Right lung (tissue), 5 donors: ENCODE results near the gene KCNG2. TPM values are rescaled to one million over a fixed set of nuclear protein-coding genes. Genes with fewer than 3 reads are reported as not detected.

Source experiments
- DNase-seq, 2 donors: peaks; one replicate each; pipeline ENCODE4 v3.0.0-alpha.2; 2013
- polyA plus RNA-seq, 5 donors: library from polyadenylated mRNA; unstranded; fragments of 120-200 nt; gene quantifications; one replicate each; pipeline versions ENCODE4 v1.2.1 to v1.2.3, GENCODE V29; 2013; ENCODE audit warnings: inconsistent platforms in 1 of 5, low replicate concordance in 1 of 5; ENCODE audit not compliant: insufficient read length in 5 of 5, insufficient read depth in 1 of 5

Gene KCNG2
- polyA plus RNA-seq, 5 donors, result 0.16 to 0.35 (median 0.23) TPM

GRCh38 chr18:79883461-79884293, 85.9 kb downstream of the KCNG2 start:
- no peak for DNase-seq

DNA sequence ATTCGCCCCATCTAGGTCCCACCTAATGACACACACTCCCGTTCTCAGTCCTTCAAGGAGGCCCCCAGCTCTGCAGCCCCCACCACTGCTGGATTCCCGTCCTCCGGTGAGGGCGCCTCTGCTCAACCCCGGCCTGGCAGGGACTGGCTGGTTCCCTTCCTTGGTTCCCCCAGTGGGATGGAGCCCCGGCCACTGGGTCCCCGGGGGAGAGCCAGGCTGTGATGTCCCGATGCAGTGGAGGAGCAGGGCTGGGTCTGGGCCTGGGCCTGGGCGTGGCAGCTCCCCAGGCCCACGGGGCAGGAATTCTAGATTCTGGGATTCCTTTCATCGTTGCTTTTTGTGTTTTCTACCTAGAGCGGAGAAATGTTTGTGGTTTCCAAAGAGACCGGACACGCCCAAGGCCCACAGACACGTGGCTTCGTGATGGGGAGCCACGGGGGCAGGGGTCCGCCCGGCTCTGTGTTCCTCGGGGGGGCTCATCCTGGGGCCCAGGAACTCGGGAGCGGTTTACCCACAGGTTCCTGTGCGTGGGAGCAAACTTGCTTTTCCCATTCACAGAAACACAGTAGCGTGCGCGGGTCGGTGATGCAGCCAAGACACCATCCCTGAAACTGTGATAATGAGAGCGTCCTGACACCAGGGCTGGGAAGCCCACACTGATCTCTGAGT, 86.7 kb downstream of the KCNG2 start:
- DNase-seq, result no peak

- no peak for DNase-seq
Measured at GRCh38 chr18:79884963-79885728, 87.4 kb downstream of the KCNG2 start.

DNA sequence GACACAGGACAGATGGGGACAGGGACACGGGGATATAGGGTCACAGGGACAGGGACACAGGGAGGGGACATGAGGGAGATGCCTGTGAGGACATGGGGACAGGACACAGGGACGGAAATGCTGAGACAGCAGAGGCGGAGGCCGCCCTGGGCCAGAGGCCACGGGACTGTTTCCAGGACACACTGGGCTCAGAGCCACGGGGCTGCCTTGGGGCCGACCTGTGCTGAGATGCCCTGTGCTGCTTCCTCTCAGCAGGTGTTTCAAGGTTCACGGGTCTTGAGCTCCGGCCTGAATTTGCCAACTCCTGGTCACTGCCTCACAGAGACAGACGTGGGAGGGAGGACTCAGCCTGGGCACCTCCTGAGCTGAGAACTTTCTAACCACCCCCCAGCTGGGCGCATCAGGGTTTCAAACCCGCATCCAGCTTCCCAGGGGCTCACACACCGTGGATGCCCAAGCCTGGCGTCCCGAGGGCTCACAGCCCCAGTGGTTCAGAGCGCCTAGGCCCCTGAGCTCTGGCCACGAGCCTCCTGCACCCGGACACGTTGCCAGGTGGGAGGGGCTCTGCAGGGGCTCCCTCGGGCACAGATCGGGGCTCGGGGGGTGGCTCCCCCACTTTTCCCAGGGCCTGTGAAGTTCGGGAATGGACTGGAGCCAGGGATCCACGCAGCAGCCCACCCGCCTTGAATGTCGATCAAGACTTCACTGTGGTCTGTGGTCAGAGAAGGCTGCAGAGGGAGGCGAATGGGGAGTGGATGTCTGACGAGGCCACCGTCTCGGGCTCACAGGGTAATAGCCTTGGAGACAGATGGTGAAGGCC, 89.7 kb downstream of the KCNG2 start:
- DNase-seq, result no peak

DNA sequence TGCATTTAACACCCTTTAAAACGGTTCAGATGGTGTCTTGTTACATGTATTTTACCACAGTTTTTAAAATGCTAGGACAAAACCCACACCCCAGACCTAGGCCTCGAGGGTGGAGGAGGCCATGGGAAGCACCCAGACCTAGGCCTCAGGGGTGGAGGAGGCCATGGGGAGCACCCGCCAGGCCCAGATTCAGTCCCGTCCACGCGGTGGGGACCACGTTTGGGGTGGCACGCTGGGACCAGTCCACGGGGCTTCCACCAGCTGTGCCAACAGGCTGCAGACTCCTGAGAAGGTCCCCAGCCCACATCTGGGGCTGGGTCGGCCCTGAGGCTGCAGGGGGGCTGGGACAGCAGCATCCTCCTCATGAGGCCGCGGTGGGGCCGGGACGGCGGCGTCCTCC, 90.3 kb downstream of the KCNG2 start:
- DNase-seq, result no peak

- no peak for DNase-seq
Measured at GRCh38 chr18:79889569-79889968, 91.8 kb downstream of the KCNG2 start.

DNA sequence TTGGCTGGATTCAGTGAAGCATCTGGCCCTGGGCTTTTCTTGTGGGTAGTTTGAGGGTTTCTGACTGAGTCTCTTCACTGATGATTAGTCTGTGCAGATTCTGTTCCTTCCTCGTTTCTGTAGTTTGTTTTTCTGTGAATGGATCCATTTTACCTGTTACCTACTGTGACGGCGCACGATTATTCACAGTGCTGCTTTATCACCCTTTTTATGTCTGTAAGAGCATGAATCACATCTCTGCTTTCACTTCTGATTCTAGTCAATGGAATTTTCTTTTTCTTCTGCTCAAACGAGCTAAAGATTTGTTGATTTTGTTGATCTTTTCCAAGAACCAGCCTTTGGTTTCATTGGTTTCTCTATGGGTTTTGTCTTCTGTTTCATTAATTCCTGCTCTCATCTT, 92.9 kb downstream of the KCNG2 start:
- no peak for DNase-seq

GRCh38 chr18:79896738-79897137, 99.0 kb downstream of the KCNG2 start:
- no peak for DNase-seq

GRCh38 chr18:79897940-79898625, 100.3 kb downstream of the KCNG2 start:
- no peak for DNase-seq

- DNase-seq, result no peak
Measured at GRCh38 chr18:79898952-79899608, 101.3 kb downstream of the KCNG2 start.

- no peak for DNase-seq
Measured at GRCh38 chr18:79899609-79900445, 102.1 kb downstream of the KCNG2 start.

GRCh38 chr18:79900610-79901570, 103.2 kb downstream of the KCNG2 start:
- no peak for DNase-seq

- DNase-seq, result no peak
Measured at GRCh38 chr18:79901665-79902064, 103.9 kb downstream of the KCNG2 start.

- no peak for DNase-seq
Measured at GRCh38 chr18:79902075-79902474, 104.3 kb downstream of the KCNG2 start.

DNA sequence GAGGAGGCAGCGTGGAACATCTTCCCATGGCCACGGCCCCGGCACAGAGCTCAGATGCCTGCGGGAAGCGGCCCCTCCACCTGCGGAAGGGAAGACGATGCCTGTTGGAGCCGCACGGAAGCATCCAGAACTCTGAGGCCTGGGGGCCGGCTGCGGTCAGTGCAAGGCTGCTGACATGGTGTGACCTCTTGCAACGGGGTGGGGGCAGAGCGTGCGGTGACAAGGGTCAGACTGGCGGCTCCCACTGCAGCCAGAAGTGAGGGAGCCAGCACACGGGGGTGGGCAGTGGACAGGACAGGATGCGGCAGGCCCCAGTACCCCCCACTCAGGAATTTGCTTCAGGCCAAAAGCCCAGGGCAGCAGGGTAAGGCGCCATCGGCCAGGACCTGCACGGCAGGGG, 104.9 kb downstream of the KCNG2 start:
- no peak for DNase-seq

DNA sequence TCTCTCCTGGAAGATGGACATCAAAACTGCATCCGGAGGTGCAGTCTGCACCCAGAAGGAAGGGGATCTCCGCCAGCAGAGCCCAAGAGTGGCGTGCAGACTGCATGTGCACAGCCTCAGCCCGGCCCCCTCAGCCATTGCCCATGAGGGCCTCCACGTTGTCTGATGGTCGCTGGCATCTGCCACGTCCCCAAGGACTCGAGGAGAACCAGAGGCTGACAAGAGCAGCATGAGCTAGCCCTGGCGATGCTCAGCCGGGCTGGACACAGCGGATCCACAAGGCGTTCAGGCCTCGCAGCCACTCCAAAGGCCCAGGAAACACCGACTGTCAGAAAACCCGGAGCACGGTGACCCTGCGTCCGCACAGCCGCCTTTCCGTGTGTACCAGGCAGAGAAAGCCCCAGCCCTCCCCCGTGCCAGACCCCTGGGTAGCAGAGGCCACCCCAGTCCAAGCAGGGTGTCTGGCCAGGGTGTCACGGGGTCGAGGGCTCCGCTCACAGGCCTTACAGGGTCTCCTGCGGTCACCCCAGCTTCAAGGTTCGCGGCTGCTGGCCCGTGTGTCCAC, 105.4 kb downstream of the KCNG2 start:
- no peak for DNase-seq

DNA sequence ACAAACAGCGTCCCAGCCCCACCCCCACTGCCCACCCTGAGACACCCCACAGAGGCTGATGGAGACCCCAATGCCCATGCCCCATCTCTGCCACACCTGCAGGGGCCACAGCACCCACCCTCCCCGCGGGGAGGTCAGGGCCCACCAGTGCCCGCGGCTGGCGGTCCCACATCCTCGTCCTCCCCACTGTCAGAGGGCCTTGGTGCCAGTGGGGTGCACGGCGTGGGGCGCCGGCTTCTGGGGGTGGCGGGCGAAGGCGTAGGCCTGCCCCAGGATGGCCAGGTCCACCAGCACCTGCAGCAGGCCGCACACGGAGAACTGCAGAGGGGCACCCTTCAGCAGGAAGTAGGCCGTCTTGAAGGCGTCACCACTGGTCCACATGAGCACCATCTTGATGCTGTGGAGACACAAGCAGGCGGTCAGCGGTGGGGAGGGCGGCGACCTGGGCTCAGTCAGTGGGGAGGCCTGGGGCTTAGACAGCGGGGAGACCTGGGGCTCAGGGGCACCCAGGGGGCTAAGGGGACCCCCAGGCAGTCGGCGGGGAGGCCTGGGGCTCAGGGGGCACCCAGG, 106.1 kb downstream of the KCNG2 start:
- DNase-seq, result no peak
